GM21529 (cell line): Measurements from ENCODE around the gene THEM4.
A peak's percentile ranks its signal among the peaks of the same experiment; 100 is the strongest.

Experiments used
- ATAC-seq: cut with Tn5 transposase; IDR thresholded peaks from one replicate; pipeline ENCODE4 v1.9.1; 2021; ENCODE audit not compliant: unreplicated experiment

Gene THEM4

DNA sequence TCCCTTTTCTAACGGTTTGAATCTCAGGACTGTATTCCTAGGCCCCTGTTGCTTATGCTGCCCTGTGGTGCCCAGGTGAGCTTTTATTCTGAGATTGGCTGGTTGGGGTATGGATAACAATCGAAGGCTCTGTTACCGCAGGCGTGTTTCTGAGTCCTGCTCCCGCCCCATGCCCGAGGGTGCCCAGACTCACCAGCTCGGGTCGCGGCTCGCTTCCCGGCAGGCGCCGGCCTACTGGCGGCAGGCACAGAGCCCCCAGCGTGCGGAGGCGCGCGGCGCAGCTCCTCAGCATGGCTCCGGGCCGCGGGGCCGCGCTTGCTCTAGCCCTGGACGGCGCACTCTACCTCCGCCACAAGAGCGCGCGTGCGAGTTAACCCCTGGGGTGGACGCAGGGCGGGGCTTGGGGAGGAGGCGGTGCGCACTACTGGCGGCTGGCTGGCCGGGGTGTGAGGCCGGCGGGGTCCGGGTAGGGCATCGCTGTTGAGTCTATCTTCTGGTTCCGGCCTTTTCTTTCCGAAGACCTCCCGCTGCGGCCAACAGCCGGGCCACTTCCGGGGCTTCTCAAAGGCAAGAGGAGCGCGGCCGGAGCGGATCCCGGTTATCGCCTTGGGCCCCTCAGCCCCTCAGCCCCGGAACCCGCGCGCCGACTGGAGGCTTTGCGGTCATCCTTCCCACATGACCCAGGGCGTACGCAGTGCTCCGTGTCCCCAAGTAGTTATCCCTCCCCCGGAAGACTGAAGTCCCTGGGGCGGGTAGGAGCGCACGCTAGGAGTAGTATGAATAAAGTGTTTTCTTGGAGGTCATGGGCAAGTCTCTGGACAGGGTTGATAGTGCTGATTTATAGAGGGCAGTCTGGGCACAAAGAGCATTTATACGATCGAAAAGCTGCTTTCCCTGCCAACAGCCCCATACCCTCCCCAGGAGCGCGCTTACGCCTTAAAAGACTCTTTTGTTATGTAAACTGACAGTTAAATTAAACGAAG, at the start of gene THEM4:
THEM4 (minus strand) TSS at position 345 of the 983 bp plus-strand sequence; CDS start at position 292, 53 bp downstream.
- ATAC-seq: peak; percentile 95

DNA sequence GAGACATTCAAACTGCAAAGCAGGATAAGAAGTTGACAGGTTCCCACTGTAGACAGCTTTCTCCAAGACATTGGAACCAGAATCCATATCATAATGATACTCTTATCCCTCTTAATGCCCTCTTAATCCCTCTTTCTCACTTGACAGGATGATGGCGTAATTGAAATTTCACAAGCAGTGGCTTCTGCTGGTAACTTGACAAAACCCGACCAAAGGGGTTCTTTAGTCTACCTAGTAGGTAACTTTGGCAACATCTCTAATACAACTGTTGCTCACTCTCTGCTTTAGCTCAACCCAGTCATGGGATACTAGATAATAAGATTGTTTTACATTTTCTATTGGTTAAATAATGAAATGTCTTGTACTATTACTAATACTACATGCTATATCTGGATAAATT, 49.6 kb upstream of the THEM4 start:
- no peak for ATAC-seq

DNA sequence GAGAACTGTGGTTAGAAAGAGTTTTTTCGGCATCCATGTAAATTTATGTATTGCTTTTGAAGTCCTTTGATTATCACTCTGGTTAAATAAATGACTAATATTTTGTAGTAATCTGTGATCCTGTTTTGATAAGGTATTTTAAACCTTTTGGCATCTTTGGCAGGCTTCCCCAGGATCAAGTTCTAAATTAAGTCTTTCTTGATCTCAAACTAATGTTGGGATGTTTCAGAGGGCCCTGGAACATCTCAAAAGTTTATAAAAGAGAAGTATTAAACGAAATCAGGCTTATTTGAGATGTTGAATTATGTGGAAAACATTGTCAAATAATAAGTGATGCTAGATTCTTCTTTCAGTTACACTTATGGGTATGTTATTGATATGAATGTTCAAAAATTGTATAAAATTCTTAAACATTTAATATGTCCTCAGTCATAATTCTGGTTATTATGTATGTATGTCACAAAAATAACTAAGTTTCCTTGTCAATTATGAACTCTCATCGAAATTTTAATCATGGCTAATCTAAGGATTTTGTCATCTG, 47.7 kb upstream of the THEM4 start:
- ATAC-seq: no peak

DNA sequence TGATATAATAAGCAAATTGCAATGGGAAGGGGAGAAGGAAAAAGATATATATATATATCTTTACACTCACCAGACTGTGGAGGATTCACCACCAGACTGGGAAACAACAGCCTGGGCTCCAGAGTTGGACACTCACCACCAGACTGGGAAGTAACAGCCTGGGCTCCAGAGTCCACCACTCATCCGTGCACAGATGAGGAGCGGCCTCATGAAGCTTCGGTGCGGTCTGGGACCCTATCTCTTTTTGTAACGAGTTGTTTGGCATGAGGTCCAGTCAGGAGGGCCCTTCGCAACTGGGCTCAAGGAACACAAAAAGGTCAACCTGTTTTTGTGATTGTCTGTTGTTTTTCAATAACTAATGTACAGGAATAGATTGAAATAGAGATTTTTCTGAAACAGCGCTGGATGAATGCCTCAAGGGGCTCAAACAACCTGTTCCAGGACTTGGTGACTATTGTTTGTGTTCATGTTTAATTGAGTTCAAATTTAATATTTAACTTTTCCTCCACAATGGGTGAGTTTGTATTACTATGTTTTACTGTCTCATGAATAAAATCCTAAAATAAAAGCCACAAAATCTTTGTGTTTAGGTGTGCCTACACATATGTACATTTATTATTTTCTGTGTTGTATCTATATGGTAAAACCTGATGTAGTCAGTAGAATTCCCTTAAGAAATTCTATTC, 44.2 kb upstream of the THEM4 start:
- ATAC-seq: no peak

DNA sequence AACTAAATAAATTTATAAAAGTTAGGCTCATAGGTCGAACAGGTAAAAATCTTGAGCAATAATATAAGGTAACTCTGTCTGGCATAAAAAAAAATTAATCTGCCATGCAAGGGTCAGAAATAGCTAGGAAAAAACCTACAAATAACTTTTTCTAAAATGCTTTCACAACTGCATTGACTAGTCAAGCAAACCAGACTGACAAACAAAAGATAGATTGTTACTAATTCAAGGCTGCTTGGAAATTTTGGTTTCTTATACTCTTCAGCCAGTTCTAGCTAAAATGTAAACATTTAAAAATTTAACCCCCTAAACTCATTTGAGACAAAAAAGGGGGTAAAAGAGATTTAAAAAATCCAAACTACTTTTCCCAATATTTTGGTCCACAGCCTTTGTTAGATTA, 43.5 kb upstream of the THEM4 start:
- no peak for ATAC-seq

DNA sequence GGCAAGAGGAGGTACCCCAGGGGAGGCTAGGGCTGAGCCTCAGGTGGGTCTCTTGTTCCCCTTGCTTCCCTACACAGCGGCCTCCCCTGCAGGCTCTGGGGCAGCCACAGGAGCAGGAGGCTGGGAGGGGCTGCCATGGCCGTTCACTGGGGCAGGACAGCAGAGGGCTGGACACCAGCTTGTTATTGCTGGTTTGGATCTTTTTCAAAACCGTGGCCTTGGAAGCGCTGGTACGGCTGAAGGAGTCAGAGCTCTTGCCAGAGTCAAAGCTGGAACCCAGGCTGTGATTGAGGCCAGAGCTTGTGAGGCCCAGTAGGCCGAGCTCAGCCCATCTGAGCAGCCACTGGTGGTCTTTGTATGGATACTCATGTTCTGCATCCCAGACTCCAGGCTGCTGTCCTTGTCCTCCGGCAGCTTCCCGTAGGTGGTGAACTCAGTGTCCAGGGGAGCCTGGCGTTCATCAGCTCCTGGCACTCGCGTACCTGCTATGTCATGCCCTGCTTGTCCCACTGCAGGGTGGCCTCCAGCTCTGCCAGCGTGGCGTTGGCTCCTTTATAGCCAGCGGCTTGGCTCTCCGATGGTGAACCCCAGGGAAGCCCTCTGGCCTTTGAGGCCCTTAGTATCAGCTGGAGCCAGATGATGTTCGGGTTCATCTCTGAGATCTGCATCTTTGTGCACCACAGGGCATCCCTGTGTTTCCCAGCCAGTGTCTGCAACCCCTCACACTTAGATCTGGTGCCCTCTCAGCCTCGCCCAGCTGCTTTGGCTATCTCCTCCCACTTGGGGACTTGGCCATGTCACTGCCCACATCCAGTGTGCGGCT, 40.3 kb upstream of the THEM4 start:
- ATAC-seq: no peak

DNA sequence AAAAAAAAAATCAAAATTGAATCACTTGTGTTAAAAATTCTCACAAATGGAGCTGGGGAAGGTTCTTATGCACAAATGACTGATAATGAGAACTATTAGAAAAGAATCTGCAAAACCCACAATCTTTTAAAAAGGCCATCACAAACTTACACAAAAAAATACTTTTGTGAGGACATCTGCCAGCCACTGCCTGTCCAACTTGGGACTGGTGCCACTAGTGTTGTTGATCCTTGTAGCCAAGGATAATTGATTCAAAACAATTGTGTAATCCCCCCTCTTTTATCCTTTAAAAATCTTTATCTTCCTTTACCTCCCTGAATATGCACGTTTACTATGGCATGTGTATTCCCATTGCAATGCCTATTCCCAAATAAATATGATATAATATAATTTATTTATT, 39.2 kb upstream of the THEM4 start:
- no peak for ATAC-seq

DNA sequence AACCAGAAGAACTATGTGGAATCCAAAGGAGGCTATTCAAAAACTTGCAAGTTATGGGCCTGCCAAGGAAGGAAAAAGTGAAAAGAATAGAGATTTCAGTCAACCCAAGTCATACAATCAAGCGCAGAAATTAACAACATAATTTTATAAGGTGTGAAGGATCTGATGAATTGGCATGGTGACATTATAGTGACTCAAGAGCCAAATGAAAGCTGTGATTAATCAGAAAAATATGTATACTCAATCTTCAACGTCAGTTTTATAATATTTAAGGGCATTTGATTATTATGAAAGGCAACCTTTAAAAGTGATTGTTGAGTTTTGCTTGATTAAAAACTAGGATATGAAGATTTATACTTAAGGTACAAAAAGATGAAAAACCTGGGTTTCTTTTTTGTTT, 37.8 kb upstream of the THEM4 start:
- no peak for ATAC-seq

DNA sequence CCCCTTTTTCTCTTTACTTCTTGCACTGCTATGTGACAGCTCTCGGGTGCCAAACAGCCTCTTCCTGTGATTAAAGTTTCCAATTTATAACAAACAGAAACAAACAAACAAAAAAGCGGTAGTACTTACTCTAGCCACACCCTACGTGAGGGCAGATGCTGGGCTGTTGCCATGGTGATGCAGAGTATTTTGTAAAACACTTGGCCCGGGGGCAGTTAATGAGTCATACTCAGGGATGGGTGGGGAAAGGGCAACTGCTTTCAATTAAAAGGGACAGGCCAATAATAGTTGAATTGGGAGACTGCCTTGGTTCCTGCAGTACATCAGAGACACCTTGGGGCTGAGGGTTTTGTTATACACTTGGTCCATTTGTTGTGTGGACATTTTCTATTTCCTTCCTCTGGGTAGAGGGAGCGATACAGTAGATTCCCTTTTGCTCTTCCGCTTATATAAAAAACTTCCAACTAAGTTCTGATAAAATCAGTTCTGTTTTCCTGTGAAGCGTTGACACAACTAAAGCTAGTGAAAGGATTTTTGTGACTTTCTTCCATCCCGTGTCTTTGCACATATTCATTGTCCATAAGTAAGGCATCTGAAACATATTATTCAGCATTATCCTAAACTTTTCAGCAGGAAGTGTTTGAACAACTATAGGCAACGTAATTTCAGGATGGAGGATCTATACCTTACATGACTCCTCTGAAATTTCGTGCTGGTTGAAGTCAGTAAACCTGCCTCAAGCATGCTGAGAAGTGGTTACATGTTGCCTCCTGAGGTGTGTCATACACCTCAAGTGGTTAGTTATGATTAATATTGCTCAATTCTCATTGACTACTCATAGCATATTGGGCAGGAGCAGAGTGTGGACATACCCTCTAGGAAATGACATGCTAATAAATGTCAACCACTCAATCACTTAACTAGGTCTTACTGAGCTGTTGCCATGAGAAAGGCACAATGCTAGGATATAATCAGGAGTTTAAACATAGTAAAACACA, 36.7 kb upstream of the THEM4 start:
- no peak for ATAC-seq

DNA sequence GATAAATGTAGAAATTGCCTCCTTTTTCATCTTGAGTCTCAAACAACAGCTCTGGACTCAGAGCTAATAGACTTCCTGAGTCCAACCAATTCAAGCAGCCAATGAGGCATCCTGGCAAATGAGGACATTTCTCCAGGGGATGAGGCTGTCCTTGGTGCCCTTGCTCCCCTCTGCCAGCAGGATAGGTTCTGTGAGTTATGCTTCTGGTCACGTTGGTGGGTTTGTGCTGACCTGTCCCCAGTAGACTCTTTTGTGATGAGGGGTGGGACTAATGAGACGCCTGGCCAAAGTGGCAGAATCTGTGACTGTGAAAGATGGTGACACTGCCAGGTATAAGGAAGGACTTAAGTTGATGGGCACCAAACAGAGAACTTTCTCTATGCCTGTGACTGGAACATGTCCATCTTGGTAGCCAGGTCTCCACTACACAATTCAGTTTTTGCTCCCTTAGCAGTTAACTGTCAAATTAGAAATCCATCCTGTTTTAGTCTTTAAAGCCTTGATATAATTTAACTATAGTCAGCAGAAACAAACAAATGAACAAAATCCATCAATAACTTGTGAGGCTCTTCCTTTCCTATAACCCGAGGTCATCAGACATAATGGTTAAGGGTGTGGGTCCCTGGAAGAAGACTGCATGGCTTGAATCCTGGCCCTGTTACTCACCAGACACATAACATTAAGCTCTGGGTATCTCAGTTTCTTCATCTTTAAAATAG, 35.7 kb upstream of the THEM4 start:
- ATAC-seq: no peak

DNA sequence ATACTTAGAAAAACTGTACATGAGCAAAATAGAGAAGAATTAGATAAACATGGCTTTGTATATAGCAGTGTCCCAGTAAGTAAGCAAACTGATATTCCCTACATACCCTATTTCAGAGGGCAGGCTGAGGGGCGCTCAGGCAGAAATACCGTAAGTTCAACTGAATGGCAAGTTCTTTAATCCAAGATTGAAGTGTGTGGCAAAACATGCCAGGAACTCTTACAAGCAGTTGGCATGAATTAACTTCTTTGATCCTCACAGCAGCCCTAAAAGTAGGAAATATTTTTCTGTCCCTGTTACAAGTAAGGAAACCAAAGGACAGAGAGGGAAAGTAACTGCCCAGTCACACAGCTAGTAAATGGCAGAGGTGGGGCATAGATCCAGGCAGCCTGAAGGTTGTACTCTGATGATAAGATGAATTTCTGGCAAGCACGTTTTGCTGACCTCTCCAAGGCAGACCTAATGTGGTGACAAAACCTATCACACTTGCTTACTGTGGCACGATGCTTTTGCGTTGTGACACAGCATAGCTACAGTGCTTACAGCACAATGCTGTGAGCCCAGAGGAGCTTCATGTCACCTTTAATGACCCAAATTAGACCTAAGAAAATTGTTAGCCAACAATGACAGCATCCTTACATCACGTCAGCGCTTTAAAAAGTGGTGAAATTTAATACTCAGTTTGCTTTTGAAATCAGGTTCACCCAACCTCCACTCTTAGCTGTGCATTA, 35.0 kb upstream of the THEM4 start:
- no peak for ATAC-seq

DNA sequence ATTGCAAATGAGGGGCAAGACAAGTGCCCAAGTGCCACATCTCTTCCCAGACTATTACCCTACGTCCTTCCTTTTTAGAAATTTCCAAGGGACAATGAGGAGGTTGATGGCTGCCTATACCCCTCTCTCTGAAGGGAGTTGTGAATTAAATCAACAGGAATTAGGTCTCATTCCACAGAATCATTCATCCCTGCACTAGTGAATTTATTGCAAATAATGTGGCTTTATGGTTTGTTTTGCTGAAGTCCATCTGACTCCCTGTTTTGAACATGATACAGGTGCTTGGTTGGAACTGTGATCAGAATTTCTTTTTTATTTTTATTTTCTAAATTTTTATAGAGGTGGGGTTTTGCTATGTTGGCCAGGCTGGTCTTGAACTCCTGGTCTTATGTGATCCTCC, 34.3 kb upstream of the THEM4 start:
- no peak for ATAC-seq

DNA sequence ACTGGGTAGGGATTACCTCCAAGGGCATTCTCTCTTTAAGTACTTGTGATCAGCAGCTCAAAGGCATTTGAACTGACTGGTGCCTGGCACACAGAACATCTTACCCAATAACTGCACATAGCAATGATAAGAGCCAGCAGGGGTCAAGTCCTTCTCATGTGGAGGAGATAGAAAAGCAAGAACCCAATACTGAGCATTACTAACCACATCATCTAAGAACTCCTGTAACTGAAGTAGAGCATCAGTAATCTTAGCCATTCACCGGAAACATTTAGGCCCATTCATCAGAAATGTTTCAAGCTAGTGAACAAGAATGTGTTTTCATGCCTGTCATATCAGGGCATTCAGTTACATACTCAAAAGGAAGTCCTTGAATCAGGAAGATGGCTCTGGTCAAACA, 33.6 kb upstream of the THEM4 start:
- ATAC-seq: no peak

DNA sequence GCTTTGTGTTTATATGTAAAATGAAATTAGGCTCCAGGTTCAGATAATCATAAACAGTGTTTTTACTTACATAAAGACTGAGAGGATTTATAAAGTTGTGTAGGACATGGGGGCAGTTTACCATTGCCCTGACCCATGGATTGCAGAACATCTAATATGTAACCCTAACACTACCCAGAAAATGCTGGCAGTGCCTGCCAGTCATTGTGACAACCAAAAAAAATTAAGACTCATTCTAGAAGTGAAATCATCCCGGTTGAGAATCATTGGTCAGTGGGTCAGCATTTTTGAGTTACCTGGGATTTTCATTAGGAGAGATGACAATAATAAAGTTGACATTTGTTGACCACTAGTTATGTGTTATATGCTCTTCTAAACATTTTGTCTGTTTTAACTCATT, 31.2 kb upstream of the THEM4 start:
- ATAC-seq: no peak

DNA sequence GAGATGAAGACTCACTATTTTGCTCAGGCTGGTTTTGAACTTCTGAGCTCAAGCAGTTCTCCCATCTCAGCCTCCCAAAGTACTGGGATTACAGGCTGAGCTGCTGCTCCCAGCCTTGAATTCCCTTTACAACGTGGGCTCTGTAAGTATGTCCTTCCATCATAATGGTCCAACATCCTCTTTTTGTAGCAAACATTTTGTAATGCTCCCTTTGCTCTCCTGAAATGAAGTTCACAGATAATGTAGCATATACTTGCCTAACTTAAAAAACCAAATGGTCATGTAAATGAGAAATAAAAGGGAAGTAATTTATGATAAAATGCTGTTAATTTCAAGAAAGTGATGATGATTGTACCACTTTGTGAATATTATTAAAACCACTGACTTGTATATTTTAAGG, 30.5 kb upstream of the THEM4 start:
- no peak for ATAC-seq

DNA sequence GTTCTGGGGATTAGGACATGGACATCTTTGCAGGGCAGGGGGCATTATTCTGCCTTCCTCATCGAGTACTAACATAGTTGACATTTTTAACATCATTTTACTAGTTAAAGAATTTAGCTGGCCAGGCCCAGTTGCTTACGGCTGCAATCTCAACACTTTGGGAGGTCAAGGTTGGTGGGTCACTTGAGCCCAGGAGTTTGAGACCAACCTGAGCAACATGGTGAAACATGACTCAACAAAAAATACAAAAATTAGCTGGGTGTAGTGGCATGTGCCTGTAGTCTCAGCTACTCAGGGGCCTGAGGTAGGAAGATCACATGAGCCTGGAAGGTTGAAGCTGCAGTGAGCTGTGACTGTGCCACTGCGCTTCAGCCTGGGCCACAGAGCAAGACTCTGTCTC, 29.8 kb upstream of the THEM4 start:
- no peak for ATAC-seq

DNA sequence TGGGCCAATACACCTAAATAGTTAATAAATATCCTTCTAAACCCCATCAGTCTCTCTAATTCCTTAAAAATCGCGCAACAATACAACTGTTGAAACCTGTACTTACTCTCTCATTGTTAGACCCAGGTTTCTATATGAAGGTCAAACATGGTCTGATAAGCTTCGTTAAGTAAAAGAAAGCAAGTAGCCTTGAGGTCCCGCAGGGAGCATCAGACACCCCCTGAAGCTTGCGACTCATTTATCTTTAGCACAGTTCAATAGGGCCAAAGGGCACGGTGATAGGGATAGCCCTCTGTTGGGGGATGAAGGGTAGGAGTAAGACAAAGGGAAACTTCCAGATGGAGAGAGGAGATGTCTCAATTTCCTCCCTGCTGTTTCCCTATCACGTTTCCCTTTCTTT, 27.3 kb upstream of the THEM4 start:
- no peak for ATAC-seq

DNA sequence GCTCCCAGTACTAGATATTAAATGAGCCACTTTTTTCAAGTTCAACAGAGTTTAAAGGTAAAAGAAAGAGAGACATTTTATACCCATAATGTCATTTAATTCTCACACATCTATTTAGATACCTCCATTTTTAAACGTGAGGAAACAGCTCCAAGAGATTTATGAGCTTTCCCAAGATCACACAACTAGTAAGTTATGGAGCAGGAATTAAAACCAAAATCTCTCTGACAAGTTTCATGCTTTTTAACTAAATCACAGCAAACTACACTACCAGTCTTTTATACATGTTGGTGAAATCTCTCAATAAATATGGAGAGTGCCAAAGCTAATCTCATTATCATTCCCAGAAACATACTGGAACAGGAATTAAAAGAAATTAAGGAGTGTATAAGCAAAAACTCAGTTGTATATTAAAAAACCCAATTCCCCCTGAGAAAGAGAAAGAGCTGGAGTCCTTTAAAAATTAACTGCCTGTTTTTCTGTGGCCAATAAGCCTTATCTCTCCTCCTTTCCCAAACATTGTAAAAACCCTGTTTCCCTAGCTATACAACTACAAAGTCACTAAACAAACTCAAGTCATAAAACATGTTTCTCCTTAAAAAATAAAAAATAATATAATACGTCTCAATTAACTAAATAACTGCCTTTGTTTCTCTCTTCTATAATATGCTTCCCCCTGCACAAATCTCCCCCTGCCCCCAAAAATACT, 26.7 kb upstream of the THEM4 start:
- no peak for ATAC-seq
